Neural cell (in vitro differentiated cells): ENCODE results near the gene LPCAT1. TPM values are rescaled to one million over a fixed set of nuclear protein-coding genes. Genes with fewer than 3 reads are reported as not detected.
A peak's percentile ranks its signal among the peaks of the same experiment; 100 is the strongest.

ENCODE experiments used
- H2AFZ ChIP-seq: fragments of 200-600, 300-800 bp; sonication (generic), shearing (Covaris generic); 2 replicates; pipeline ENCODE4 v1.6.0; 2014; ENCODE audit warnings: low read depth, mild to moderate bottlenecking, antibody characterized with exemption, low read length, moderate library complexity
- H3F3A ChIP-seq: fragments of 200-600 bp; shearing (Covaris generic); 2 replicates; pipeline ENCODE4 v1.6.1; 2016; ENCODE audit warnings: mild to moderate bottlenecking, moderate library complexity, mixed read lengths, antibody characterized with exemption, low read length; ENCODE audit not compliant: insufficient read depth, poor library complexity, severe bottlenecking
- H3K27ac ChIP-seq: fragments of 200-600, 300-800 bp; sonication (generic), shearing (Covaris generic); 2 replicates; pipeline ENCODE4 v1.5.1; 2014; ENCODE audit warnings: mild to moderate bottlenecking, low read length, moderate library complexity
- H3K27me3 ChIP-seq: fragments of 300-800, 200-600 bp; sonication (generic), shearing (Covaris generic); 2 replicates; pipeline ENCODE4 v1.6.0; 2014; ENCODE audit warnings: mild to moderate bottlenecking, low read depth, low read length, moderate library complexity; ENCODE audit not compliant: insufficient read depth
- H3K36me3 ChIP-seq: fragments of 300-800, 200-600 bp; sonication (generic), shearing (Covaris generic); 2 replicates; pipeline ENCODE4 v1.5.1; 2014; ENCODE audit warnings: mild to moderate bottlenecking, antibody characterized with exemption, low read length, moderate library complexity; ENCODE audit not compliant: insufficient read depth
- H3K4me2 ChIP-seq: fragments of 300-800, 200-600 bp; sonication (generic), shearing (Covaris generic); 2 replicates; pipeline ENCODE4 v1.6.0; 2014; ENCODE audit warnings: mild to moderate bottlenecking, low read length
- H3K4me3 ChIP-seq: fragments of 300-800, 200-600 bp; sonication (generic), shearing (Covaris generic); 2 replicates; pipeline ENCODE4 v1.5.1; 2014; ENCODE audit warnings: mild to moderate bottlenecking, low read length, moderate library complexity
- H3K79me2 ChIP-seq: fragments of 200-600 bp; shearing (Covaris generic); replicated peaks from 2 replicates; pipeline ENCODE4 v1.6.0; 2014; ENCODE audit warnings: mild to moderate bottlenecking, low read length, moderate library complexity; ENCODE audit not compliant: insufficient read depth
- H3K9ac ChIP-seq: fragments of 300-800, 200-600 bp; sonication (generic), shearing (Covaris generic); 2 replicates; pipeline ENCODE4 v1.6.1; 2016; ENCODE audit warnings: mild to moderate bottlenecking, low read length, mixed read lengths
- H3K9me2 ChIP-seq: fragments of 200-600 bp; shearing (Covaris generic); 2 replicates; pipeline ENCODE4 v1.6.1; 2016; ENCODE audit warnings: mild to moderate bottlenecking, low read length, mixed read lengths; ENCODE audit not compliant: insufficient read depth
- H3K9me3 ChIP-seq: fragments of 200-600, 300-800 bp; sonication (generic), shearing (Covaris generic); 2 replicates; pipeline ENCODE4 v1.6.1; 2016; ENCODE audit warnings: mild to moderate bottlenecking, mixed run types, low read length, moderate library complexity, mixed read lengths
- H4K20me1 ChIP-seq: fragments of 200-600 bp; shearing (Covaris generic); 2 replicates; pipeline ENCODE4 v1.6.1; 2016; ENCODE audit warnings: mild to moderate bottlenecking, mixed run types; ENCODE audit not compliant: insufficient read depth
- CTCF ChIP-seq: fragments of 450-650 bp; IDR thresholded peaks from 2 replicates; pipeline ENCODE4 v1.5.1; 2014; ENCODE audit warnings: antibody characterized with exemption, mild to moderate bottlenecking, moderate library complexity; ENCODE audit not compliant: poor library complexity, severe bottlenecking
- EP300 ChIP-seq: fragments of 450-650 bp; conservative IDR thresholded peaks from 2 replicates; pipeline ENCODE4 v1.6.1; 2014; ENCODE audit warnings: antibody characterized with exemption, mild to moderate bottlenecking, moderate library complexity; ENCODE audit not compliant: poor library complexity, severe bottlenecking
- EZH2 ChIP-seq: fragments of 200-600, 300-800 bp; shearing (Covaris generic), sonication (generic); IDR thresholded peaks from 2 replicates; pipeline ENCODE4 v1.6.1; 2014; ENCODE audit warnings: antibody characterized with exemption, low read length, borderline replicate concordance, mild to moderate bottlenecking; ENCODE audit not compliant: insufficient read depth, poor library complexity, severe bottlenecking
- MXI1 ChIP-seq: fragments of 450-650 bp; conservative IDR thresholded peaks from 2 replicates; pipeline ENCODE4 v1.6.1; 2014; ENCODE audit warnings: antibody characterized with exemption, mild to moderate bottlenecking; ENCODE audit not compliant: poor library complexity, severe bottlenecking
- POLR2AphosphoS5 ChIP-seq: IDR thresholded peaks from 2 replicates; pipeline ENCODE4 v1.6.1; 2012
- RAD21 ChIP-seq: fragments of 450-650 bp; conservative IDR thresholded peaks from 2 replicates; pipeline ENCODE4 v1.6.1; 2014; ENCODE audit warnings: antibody characterized with exemption, mild to moderate bottlenecking, moderate library complexity
- REST ChIP-seq: IDR thresholded peaks from 2 replicates; pipeline ENCODE4 v1.6.1; 2012; ENCODE audit warnings: borderline replicate concordance
- SMC3 ChIP-seq: fragments of 450-650 bp; conservative IDR thresholded peaks from 2 replicates; pipeline ENCODE4 v1.6.1; 2014; ENCODE audit warnings: antibody characterized with exemption, mild to moderate bottlenecking, moderate library complexity; ENCODE audit not compliant: poor library complexity
- TAF1 ChIP-seq: IDR thresholded peaks from 2 replicates; pipeline ENCODE4 v1.6.1; 2012; ENCODE audit warnings: low read depth
- polyA plus RNA-seq: library from polyadenylated mRNA; depleted of rRNA; stranded (reverse); fragments of >200 nt; gene quantifications from 2 replicates; pipeline ENCODE4 v1.2.3, GENCODE V29; 2014

The LPCAT1 gene
- polyA plus RNA-seq, 1 donor from 2014 or later, result 61.8 TPM

- no peaks in the 10 kb centered on the region for H4K20me1 ChIP-seq
- H3K79me2 ChIP-seq, result no peaks in the 10 kb centered on the region
- TF ChIP-seq MXI1 (no peak), RAD21 (no peak), TAF1 (no peak), EP300 (no peak), EZH2 (no peak), CTCF (no peak), POLR2AphosphoS5 (no peak), REST (no peak), SMC3 (no peak)
- no peak overlapping the region for H3K9ac ChIP-seq
- H3K9me2 ChIP-seq, result no peaks in the 10 kb centered on the region
- no peak overlapping the region for H3K4me2 ChIP-seq
- no peak overlapping the region for H3K27ac ChIP-seq
- no peaks in the 10 kb centered on the region for H3K9me3 ChIP-seq
- H2AFZ ChIP-seq, result no peak overlapping the region
- H3K27me3 ChIP-seq, result no peaks in the 10 kb centered on the region
- no peak overlapping the region for H3K4me3 ChIP-seq
- H3K36me3 ChIP-seq, result no peaks in the 10 kb centered on the region
- H3F3A ChIP-seq, result no peaks in the 10 kb centered on the region
Observed at GRCh38 chr5:1415059-1415425, 108.7 kb downstream of the LPCAT1 start.

GRCh38 chr5:1414311-1415058 is 109.3 kb downstream of the LPCAT1 start:
- Histone ChIP-seq H3K4me3 (no peak overlapping the region), H3K9me2 (no peaks in the 10 kb centered on the region), H3K27ac (no peak overlapping the region), H3K4me2 (no peak overlapping the region), H2AFZ (no peak overlapping the region), H3K36me3 (no peaks in the 10 kb centered on the region), H3K27me3 (no peaks in the 10 kb centered on the region), H3K9ac (no peak overlapping the region), H3K79me2 (no peaks in the 10 kb centered on the region), H3F3A (no peaks in the 10 kb centered on the region), H4K20me1 (no peaks in the 10 kb centered on the region), H3K9me3 (no peaks in the 10 kb centered on the region)
- peak; percentile 18 for TF ChIP-seq EP300
- TF ChIP-seq SMC3, result no peak
- no peak for TF ChIP-seq REST
- no peak for TF ChIP-seq RAD21
- peak; percentile 46 for TF ChIP-seq POLR2AphosphoS5
- no peak for TF ChIP-seq CTCF
- TF ChIP-seq MXI1, result no peak
- TF ChIP-seq TAF1, result no peak
- TF ChIP-seq EZH2, result no peak
